HG02588 (cell line): Measurements from ENCODE around the gene WDR86.

ENCODE experiments used
- ATAC-seq: cut with Tn5 transposase; IDR thresholded peaks from one replicate; pipeline ENCODE4 v1.9.1; 2021; ENCODE audit warnings: mild to moderate bottlenecking, moderate library complexity; ENCODE audit not compliant: unreplicated experiment

The WDR86 gene

DNA sequence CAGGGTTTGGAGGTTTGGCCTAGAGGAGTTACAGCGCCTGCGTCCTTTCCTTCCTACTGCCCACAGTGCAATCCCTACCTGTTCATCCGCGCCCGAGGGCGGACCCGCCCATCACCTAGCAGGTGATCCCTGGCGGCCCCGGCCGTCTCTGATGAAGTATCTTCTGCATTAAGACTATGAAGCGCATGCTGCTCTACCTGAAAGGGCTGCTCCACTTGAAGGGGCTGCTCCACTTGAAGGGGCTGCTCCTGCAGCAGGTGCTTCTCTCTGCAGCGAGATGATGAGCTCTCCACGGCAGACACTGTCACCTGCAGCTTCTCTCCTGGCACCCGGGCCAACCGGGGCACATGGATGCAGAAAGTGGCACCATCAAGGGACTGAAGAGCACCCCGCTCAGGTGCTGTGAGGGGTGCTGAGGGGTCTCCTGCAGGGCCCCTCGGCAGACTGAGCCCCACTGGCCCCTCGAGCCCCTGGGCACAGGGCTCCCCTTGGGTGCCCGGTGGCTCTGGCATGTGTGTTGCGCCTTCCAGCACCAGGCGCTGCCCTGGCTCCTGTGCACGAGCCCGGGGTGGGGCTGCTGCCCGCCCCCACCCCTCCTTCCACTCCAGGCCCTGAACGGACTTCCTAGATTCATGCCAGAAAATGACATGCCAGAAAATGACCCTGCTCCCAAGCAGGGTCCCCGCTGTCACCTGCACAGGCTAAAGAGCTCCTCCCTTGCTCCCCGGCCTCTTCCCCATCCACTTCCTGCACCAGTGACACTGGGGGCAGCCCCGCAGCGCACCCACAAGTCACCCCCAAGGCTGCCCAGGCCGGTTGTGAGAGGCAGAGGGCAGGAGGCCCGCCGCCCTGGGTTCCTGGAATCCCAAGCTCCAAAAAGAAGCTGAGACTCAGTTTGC lies 29.4 kb downstream of the WDR86 start:
- no peak for ATAC-seq

DNA sequence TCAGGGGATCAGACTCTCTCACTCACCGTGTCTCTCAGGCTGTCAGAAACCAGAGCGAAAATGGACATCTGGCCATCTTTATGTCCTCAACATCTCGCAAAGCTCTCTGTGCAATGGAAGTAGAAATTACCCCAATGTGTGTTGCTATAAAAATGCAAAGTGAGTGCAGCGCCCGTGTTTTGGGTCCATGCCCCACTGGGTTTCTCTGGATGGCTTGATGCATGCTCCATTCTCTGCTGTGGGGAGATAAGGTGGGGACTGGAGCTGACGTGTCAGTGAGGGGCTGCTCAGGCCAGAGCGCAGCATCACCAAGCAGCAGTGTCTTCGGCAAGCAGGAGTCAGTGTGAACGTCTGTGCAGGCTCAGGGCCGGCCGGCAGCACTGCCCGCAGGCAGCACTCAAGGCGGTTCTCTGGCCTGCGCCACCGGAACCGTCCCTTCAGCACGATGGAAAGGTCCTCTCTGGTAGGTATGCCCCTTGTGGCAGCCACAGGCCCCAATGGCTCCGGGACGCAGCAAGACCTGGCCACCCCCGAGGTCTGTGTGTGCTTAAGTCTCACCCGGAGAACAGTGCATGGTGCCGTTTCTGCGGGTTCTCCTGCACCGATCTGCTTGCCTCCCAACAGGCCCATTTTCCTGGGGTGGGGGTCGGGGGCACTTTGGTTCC lies 30.2 kb downstream of the WDR86 start:
- no peak for ATAC-seq

DNA sequence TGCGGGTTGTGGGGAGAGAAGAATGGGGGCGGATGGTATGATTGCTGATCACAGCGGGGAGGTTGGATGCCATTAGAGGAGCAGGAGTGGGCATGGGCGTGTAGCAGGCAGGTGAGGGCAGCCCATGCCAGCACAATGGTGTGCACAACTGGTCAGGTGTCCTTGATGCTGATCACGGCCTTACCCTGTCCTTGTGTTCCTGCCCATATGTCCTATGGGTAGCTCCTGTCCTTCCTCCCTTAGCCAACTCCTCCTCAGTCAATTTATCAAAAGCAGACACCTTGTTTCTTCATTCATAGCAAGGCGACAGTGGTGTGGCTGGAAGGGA lies 30.7 kb downstream of the WDR86 start:
- ATAC-seq = no peak

DNA sequence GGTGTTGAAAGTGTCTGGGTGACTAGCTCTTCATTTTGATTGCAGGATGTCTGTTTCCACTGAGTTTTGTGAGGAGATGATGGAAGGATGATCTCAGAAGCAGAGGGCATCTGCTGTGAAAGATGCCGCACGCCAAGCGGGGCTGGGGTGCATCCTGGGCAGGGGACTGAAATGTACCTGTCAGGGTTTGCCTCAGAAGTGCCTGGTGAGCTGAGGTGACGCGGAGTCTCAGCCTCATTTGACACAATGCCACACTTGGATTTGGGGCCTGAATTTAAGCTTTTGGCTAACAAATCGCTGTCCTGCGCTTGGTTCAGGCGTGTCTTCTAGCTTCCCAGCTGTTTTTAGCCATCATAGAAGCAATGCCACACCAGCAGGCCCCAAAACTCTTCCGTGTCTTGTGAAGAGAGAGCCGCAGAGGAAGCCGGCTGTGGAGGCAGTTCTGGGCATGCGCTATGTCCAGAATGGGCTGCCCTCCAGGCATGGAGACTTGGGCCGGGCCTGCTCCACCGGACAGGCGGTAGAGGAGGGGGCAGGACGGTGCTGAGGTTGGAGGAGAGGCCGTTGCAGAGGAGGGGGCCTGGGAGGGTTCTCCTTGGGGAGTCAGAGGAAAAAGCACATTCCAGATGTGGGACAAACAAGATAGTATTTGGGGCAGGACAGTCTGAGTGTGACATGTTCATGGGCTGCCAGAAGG lies 31.2 kb downstream of the WDR86 start:
- no peak for ATAC-seq

DNA sequence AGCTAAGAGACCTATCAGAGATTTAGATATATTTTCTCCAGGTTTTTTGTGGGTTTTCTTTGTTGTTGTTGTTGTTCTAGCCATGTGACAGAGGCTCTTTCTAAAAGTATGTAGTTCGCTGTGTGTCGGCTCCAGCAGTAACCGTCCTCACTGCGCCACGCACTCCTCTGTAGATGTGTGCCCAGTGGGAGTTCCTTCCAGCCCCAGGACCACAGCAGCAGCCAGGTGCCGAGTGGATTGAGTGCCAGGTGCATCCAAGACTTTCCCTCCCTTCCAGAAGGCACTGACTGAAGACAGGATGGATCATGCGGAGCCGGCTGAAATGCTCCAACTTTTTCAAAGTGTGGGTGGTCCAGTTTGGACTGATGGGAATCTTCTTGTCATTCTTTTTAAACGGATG lies 31.8 kb downstream of the WDR86 start:
- ATAC-seq = no peak

DNA sequence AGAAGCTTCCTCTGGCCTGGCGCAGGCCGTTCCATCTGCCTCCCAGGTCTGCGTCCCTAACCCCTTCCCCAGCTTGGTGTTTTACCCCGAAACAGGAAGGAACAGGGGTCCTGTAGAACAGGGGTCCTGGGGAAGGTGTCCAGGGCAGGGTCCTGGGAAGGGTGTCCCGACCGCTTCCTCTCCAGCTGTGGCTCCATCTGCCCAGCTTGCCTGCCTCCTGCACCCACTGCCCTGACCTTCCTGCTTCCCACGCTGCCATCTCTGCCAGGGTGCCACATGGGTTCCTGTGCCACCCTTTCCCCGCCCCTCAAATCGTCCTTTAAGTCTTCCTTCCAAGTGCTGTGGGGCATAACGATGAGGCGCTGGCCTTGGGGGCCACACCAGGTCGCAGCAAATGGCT lies 32.4 kb downstream of the WDR86 start:
- no peak for ATAC-seq

DNA sequence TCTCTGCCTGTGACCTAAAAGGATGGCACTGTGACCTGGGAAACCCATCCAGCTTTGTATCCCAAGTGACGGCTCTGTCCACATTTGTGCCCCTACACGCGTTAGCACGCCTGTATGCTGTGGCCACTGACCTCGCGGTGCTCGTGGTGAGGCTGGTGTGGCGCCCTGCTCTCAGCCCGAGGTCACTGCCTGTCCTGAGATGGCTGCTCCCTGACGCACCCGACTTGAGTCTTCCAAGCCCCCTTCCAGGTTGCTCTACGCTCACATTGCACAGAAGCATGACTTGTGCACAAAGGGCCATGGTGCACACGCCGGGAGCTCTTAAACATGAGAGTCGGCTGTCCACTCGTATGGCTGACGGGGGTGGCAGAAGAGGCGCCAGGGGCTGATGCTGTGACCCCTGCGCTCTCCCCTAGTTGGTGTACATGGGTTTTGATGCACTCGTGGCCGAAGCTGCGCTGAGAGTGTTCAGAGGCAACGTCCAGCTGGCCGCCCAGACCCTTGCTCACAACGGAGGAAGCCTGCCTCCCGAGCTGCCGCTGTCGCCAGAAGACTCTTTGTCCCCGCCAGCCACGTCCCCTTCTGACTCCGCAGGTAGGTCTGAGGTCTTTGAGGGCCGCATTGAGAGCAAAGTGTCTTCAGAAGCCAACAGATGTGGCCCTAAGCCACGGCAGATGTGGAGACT lies 33.5 kb downstream of the WDR86 start:
- no peak for ATAC-seq

DNA sequence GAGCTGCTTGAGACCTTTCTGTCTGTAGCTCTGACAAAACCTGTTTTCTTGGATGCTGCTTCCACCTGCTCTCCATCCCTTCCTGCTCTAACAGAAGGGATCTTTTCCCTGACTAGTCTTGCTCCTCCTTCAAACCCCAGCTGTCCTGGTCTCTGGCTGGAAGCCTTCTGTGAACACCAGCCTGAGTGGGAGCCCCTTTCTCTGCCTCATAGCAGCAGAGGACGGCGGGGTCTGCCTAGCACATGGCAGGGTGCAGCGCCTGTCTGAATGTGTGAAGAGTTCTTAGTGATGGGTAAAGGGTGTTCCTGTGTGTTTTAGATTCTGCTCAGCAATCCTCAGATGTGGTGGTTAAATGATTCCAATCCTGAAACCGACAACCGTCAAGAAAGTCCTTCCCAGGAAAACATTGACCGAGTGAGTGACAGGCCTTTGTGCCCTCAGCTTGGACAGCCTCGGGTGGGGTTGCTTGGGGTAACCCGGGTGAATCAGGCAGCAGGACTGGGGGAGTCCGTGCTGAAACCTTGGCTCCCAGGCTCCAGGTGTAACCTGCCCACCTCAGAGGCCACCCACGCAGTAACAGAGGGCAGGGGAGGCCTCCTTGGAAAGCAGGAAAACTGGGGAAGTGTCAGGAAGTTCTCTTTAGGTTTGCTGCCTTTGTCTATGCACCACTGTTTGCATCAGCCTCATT lies 34.2 kb downstream of the WDR86 start:
- ATAC-seq = no peak

DNA sequence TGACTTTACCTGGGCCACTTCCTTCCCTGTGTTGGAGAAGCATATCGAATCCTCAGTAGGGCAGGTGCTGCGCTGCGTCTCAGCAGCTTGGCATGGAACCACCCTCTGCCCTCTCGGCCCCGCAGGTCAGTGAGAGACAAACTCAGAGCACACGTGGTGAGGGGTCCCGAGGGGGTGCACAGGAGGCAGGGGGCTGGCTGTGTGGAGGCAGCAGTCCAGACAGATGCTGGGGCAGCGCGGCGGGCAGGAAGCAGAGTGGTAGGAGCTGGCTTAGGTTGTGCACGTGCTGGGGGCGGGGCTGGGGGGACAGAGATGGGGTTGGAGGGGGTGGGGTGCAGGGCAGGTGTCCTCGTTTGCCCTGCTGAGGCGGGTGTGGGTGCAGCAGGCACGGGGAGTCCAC lies 35.1 kb downstream of the WDR86 start:
- ATAC-seq = no peak

DNA sequence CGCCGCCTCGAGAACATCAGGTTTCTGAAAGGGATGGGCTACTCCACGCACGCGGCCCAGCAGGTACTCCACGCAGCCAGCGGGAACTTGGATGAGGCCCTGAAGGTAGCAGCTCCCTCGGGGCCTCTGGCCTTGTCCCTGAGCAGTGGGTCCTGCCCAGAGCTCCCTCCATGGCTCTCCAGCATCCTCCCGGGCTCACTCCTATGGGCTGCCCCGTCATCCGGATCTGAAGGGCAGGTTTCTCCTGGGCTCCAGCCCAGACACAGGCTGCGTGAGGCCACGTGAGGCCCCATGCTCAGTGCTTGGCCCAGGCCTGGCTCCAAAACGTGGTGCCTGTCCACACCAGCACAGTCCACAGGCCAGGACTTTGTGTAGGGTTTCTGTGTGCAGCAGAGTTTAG lies 35.7 kb downstream of the WDR86 start:
- no peak for ATAC-seq

DNA sequence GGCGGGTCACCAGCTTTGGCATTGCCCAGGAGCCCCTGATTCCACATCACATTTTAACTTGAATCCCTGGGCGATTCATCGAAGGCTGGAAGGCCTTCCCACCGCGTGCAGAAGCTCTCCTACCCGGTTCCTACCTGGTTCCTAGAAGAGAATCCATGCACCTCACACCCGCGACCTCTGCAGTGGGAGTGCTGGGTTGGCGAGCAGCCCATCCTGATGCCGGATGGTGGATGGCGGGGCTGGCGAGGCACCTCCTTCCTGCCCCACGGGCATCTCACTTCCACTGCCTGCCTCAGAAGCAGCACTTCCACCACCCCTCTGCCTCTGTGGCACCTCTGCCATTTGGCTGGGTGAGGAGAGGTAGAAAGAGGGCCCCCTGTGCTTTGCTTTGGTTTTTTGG lies 36.2 kb downstream of the WDR86 start:
- no peak for ATAC-seq

DNA sequence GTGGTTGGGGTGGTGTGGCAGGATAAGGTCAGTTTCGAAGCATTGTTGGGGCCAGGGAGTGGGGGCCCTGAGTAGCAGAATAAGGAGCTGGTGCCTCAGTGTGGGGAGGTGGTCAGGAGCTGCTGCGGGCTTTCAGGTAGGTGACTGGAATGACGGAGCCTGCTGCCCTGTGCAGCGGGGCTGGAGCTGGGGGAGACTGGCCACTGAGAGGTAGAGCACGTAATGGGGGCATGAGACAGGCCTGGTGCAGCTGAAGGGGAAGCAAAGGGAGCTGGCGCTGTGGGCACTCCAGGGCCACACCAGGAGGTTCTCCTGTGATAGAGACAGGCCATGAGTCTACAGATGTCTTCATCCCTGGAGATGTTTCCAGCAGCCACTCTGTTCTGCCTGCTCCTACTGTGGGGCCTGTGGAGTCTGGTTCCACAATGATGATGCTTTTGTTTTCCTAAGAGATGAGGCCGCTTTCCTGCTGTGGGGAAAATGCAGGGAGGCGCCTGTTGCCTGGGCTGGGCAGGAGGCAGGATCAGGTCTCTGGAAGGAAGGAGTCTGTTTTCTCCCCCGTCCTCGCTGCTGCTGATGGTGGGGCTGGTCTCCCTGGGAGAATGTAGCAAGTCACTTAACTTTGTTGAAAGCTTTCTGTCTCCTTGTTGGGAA lies 37.1 kb downstream of the WDR86 start:
- no peak for ATAC-seq

DNA sequence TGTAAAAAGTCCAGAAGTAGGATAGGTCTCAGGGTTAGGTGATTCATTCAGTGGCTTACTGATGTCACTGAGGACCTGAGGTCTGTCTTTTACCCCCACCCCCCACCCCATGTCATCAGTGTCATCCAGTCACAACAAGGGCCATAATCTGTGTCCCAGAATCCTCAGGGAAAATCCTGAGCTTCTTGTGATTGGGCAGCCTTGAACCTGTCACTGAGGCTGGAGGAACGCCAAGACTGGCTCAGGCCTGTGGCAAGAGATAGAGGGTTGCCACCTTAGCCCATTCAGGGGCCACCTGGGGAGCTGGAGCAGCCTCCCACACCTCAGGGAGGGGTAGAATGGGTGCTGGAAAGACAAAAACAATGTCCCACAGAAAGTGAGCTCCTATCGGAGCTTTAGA lies 38.6 kb downstream of the WDR86 start:
- ATAC-seq = no peak

DNA sequence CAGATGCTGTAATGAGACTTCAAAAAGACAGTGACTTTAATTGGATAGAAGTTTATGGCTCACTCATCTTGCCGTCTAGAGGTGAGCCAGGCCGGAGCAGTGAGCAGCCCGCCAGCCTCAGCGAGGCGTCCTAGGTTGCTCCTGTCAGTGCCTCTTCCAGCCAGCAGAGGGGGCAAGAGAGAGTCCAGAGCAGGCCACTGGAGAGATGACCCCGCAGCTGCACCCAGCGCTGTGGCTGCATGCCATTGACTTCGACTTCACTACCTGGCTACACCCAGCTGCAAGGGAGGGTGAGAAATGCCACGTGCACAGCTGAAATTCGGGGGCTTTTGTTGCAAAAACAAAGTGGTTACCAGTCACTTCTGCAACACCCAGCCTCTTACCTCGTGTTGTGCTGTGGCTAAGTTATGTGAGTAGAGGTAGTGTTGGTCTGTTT lies 41.7 kb downstream of the WDR86 start:
- ATAC-seq = peak; percentile 96

DNA sequence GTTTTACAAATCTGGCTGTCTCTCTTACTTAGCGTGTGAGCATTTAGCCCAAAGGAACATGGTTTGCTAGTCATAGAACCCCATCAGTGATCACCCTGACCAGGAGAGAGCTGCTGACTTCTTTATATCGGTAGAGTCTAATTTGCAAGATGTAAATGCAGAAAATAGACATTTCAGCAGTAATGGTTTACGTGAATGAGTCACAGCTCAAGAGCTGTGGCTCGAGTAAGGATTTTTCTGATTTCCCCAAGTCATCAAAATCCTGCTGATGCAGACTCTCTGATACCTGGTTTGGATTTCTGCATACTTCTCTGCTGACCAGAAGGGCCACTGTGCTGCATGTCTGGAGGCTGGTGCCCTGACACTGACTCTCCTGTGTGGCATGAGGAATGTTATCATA lies 42.6 kb downstream of the WDR86 start:
- no peak for ATAC-seq

DNA sequence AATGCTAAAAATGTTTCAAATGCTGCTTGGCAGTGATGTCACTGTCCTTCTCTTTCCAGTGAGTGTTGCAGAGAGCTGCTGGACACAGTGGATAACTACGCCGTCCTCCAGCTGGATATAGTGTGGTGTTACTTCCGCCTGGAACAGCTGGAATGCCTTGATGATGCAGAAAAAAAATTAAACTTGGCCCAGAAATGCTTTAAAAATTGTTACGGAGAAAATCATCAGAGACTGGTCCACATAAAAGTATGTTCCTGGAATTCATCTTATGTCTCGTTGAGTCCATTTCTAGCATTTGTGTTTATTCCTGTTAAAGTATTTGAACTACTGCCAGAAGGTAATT lies 43.0 kb downstream of the WDR86 start:
- ATAC-seq = no peak

DNA sequence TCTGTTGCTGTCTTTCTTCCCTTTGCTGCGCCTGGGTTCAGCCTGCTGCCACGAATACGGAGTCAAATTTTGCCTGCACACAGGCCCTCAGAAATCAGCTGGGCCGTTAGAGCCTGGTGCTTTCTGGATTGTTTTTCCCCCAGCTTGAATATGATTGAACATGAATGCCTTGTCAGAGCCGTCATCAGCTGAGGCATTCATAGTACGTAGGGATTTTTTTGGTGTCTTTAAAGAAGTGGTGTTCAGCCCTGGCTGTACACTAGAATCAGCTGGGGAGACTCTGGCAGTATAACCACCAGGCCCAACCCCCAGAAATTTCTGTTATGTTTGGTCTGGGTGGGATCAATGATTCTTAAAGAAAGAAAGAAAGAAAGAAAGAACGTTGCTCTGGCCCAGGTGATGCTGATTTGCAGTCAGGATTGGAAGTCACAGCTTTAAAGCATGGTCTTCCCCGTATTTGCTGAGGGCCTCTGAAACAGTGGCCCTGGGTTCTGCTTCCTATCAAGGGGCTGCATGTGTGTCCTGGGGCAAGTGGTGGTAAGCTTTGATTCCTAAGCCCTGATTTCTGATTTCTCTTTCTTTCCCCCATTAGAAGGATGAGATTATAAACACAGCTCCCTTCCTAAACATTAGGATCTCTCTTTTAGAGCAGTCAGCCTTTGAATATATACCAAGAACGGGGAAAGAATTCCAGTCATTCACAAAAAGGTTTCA lies 43.5 kb downstream of the WDR86 start:
- no peak for ATAC-seq

DNA sequence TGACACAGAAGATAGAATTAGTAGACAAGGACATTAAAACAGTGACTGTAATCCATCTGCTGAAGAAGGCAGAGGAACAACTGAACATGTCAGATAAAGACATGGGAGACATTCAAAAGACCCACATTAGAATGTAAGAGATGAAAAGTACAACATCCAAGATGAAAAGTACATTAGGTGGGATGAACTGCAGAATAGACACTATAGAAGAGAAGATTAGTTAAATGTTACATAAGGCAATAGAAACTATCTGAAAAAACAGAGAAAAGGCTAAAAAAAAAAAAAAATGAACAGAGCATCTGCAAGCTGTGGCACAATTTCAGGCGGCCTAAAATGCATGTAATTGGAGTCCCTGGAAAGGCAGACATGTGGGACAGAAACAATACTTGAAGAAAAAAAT lies 46.7 kb downstream of the WDR86 start:
- no peak for ATAC-seq

DNA sequence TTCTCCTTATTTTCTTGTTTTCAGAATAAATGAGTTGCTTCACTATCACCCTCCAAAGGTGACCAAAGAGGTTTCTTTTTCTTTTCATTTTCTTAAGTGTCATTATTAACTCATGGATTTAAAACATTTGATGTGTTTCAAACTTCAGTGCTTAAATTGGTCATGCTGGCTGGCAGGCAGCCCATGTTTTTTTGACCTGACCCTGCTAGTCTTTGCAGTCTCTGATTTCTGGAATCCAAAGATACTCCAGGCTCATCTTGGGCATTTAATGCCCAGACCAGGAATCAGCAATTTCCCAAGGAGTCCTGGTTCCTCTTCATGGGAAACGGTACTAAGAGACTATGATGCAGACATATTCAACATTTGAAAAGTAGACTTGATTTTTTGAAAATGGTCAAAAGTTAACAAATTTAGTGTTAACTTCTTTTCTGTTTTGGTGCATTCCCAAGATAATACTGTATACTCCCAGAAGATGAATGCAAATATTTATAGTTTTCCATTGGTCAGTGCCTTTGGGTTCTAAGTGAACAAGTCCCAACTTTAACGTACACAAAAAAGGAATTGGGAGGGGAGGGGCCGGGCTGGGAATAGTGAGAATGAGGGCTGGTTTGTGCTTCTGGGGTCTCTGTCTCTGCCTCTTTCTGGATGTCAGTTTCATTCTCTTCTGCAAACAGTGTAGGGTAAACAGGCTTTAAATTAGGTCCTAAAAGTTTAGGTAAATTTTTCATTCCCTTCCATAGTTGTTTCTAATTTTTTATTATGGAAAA lies 48.5 kb downstream of the WDR86 start:
- no peak for ATAC-seq
